ENCODE results near the gene DHX35.
"Not testable (repeated sequence)": the region's sequence is repeated elsewhere in the genome, so short reads cannot be mapped to it uniquely, and the experiment has no call there.

The DHX35 gene

GRCh38 chr20:38941726-38942389 is 20.3 kb upstream of the DHX35 start:
- no peak for DNase-seq

- DNase-seq = no peak
Measured at GRCh38 chr20:38945012-38945411, 17.1 kb upstream of the DHX35 start.

- no peak for DNase-seq
Measured at GRCh38 chr20:38946836-38947235, 15.3 kb upstream of the DHX35 start.

- no peak for DNase-seq
Measured at GRCh38 chr20:38947931-38948362, 14.2 kb upstream of the DHX35 start.

- DNase-seq = no peak
Measured at GRCh38 chr20:38950254-38950653, 11.9 kb upstream of the DHX35 start.

- DNase-seq = no peak
Measured at GRCh38 chr20:38951611-38952010, 10.5 kb upstream of the DHX35 start.

- no peak for DNase-seq
Measured at GRCh38 chr20:38952153-38952552, 10.0 kb upstream of the DHX35 start.

GRCh38 chr20:38953630-38954340 is 8.4 kb upstream of the DHX35 start:
- DNase-seq = no peak

- DNase-seq = no peak
Measured at GRCh38 chr20:38957235-38957876, 4.8 kb upstream of the DHX35 start.

- no peak for DNase-seq
Measured at GRCh38 chr20:38957915-38958485, 4.1 kb upstream of the DHX35 start.

GRCh38 chr20:38960187-38960687 is 1.9 kb upstream of the DHX35 start:
- DNase-seq = not testable (repeated sequence)

- no peak for DNase-seq
Measured at GRCh38 chr20:38961530-38962043, 557 bp upstream of the DHX35 start.

GRCh38 chr20:38962928-38963401 is 821 bp downstream of the DHX35 start:
- DNase-seq = no peak

- DNase-seq = no peak
Measured at GRCh38 chr20:38963745-38964144, 1.6 kb downstream of the DHX35 start.

- no peak for DNase-seq
Measured at GRCh38 chr20:38965264-38965663, 3.1 kb downstream of the DHX35 start.

GRCh38 chr20:38968090-38968489 is 5.9 kb downstream of the DHX35 start:
- no peak for DNase-seq

- DNase-seq = no peak
Measured at GRCh38 chr20:38969708-38970107, 7.6 kb downstream of the DHX35 start.

- DNase-seq = no peak
Measured at GRCh38 chr20:38970302-38970701, 8.2 kb downstream of the DHX35 start.

GRCh38 chr20:38973107-38973506 is 11.0 kb downstream of the DHX35 start:
- DNase-seq = no peak

GRCh38 chr20:38973645-38974044 is 11.5 kb downstream of the DHX35 start:
- no peak for DNase-seq

GRCh38 chr20:38975539-38976120 is 13.5 kb downstream of the DHX35 start:
- no peak for DNase-seq

- DNase-seq = no peak
Measured at GRCh38 chr20:38979434-38979833, 17.3 kb downstream of the DHX35 start.

GRCh38 chr20:38979842-38980241 is 17.7 kb downstream of the DHX35 start:
- DNase-seq = no peak
